Measurements from ENCODE around the gene MAN1A2.

Gene MAN1A2

DNA sequence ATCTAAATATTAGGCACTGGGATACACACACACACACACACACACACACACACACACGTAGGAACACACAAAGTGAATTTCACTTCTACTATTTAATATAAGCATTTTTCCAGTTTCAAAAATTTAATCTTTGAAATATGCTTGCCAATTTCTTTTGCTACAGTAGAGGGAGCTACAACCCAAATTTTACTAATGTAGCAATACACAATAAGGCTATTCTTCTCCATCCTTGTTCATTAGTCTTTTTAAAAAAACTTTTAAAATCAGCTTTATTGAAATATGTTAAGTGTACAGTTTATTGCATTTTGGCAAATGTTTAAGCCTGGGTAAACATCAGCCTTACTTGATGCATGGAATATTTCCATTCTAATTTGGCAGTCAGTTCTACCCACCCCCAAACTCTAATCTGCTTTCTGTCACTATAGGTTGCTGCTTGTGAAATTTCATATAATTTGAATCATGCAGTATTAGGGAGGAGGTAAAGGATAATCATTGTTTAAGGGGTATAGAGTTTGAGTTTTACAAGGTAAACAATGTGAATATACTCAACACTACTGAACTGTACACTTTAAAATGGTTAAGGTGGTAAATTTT, 145.6 kb downstream of the MAN1A2 start:
- DNase-seq (ENCODE audit: low read depth), result peak; percentile 20
- TF ChIP-seq, protein P1, sequence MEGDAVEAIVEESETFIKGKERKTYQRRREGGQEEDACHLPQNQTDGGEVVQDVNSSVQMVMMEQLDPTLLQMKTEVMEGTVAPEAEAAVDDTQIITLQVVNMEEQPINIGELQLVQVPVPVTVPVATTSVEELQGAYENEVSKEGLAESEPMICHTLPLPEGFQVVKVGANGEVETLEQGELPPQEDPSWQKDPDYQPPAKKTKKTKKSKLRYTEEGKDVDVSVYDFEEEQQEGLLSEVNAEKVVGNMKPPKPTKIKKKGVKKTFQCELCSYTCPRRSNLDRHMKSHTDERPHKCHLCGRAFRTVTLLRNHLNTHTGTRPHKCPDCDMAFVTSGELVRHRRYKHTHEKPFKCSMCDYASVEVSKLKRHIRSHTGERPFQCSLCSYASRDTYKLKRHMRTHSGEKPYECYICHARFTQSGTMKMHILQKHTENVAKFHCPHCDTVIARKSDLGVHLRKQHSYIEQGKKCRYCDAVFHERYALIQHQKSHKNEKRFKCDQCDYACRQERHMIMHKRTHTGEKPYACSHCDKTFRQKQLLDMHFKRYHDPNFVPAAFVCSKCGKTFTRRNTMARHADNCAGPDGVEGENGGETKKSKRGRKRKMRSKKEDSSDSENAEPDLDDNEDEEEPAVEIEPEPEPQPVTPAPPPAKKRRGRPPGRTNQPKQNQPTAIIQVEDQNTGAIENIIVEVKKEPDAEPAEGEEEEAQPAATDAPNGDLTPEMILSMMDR (IDR thresholded peaks at IDR 0.05; ENCODE audit: low read depth, low read length, missing control alignments), result peak; percentile 31
- in situ Hi-C loops (cut with HindIII; ENCODE audit: low sequenced_read_pairs), result no loop called here
- no peak overlapping the region for H3K4me3 ChIP-seq (ENCODE audit: low read depth, low read length)

DNA sequence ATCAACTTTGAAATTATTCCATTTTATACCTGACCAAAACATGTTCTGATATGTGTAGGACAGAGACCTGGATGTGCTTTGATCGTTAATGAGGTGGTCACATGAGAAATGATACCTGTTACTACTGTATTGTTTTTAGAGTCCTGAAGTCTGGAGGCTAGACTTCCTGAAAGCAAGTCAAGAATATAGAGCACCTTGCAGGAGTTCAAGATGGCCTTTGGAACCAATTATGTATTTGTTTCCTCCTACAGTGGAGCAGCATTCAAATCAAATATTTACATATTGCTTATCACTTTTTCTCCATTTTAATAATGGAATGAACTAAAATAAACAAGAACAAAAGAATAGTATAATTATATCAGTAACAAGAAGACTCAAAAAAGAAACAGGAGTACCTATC, 155.9 kb downstream of the MAN1A2 start:
- in situ Hi-C loops (cut with HindIII; ENCODE audit: low sequenced_read_pairs), result no loop called here
- TF ChIP-seq, protein P1 (IDR thresholded peaks at IDR 0.05; ENCODE audit: low read depth, low read length, missing control alignments), result no peak
- DNase-seq (ENCODE audit: low read depth), result no peak
- H3K4me3 ChIP-seq (ENCODE audit: low read depth, low read length), result no peak overlapping the region

DNA sequence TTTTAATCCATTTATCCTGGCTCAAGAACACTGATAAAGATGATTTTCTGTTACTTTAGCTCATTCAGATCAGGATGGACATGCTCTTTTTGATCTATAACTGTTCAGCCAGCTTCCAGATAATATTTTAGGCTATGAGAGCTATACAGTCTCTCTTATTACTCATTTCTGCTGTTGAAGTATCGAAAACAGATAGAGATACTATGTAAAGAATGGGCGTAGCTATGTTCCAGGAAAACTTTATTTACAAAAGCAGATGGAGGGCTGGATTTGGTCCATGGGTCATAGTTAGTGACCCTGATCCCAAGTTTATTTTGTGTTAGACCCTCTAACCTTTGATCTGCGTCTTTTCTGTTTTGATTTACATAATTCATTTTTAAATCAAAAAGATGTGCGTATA, 159.8 kb downstream of the MAN1A2 start:
- H3K4me3 ChIP-seq (ENCODE audit: low read depth, low read length), result no peak overlapping the region
- in situ Hi-C loops (cut with HindIII; ENCODE audit: low sequenced_read_pairs), result loop anchor here (25.0 kb wide), 1 partner anchor 360 kb away; no protein-coding TSS in a partner anchor
- TF ChIP-seq, protein P1 (IDR thresholded peaks at IDR 0.05; ENCODE audit: low read depth, low read length, missing control alignments), result no peak
- no peak for DNase-seq (ENCODE audit: low read depth)

DNA sequence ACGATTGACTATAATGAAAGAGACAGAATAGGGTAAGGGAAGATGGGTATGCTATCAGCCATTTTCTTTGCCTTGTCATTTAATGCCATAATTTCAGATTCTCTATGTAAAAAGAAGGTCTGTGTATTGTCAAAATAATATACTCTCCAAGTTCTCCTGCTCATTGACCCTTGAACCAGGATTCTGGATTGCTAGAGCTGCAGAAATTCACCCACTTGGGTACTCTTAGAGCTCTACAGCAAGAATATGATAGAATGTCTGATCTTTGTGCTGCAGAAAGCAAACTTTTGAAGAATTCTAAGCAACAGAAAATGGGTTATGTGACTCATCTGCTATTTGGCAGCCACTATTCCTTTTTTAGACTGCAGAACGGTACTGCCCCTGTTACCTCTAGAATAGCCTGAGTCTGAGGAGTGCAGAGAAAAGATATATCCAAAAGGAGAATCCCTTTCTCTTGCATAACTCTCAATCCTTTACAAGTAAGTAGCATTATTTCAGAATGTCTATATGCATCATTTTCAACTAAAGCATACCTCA, 160.4 kb downstream of the MAN1A2 start:
- peak; percentile 16 for DNase-seq (ENCODE audit: low read depth)
- in situ Hi-C loops (cut with HindIII; ENCODE audit: low sequenced_read_pairs), result loop anchor here (25.0 kb wide), 1 partner anchor 360 kb away; no protein-coding TSS in a partner anchor
- TF ChIP-seq, protein P1 (IDR thresholded peaks at IDR 0.05; ENCODE audit: low read depth, low read length, missing control alignments), result no peak
- no peak overlapping the region for H3K4me3 ChIP-seq (ENCODE audit: low read depth, low read length)

DNA sequence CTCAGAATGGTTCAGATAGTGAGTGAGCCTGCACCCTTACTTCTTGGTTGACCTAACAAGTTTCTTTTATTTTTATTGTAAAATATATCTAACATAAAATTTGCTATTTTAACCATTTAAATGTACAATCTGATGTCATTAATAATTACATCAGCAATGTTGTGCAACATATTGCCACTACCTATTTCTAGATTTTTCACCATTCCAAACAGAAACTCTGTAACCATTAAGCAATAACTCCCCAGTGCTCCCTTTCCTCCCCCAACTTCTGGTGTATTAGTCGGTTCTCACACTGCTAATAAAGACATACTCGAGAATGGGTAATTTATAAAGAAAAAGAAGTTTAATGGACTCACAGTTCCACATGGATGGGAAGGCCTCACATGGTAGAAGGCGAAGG, 162.4 kb downstream of the MAN1A2 start:
- no peak overlapping the region for H3K4me3 ChIP-seq (ENCODE audit: low read depth, low read length)
- no peak for DNase-seq (ENCODE audit: low read depth)
- in situ Hi-C loops (cut with HindIII; ENCODE audit: low sequenced_read_pairs), result loop anchor here (25.0 kb wide), 1 partner anchor 358 kb away; no protein-coding TSS in a partner anchor
- TF ChIP-seq, protein P1 (IDR thresholded peaks at IDR 0.05; ENCODE audit: low read depth, low read length, missing control alignments), result no peak

DNA sequence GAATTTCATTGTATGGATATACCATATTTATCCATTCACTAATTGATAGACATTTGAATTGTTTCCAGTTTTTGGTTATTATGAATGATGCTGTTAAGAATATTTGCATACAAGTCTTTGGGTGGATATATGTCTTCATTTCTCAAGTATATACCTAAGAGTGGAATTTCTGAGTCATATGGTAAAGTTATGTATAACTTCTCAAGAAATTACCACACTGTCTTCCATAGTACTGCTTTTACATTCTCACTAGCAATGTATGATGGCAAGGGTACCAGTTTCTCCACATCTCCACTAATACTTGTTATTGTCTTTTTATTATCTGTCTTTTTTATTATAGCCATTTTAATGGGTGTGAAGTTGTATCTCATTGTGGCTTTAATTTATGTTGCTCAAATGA, 164.0 kb downstream of the MAN1A2 start:
- no peak overlapping the region for H3K4me3 ChIP-seq (ENCODE audit: low read depth, low read length)
- DNase-seq (ENCODE audit: low read depth), result no peak
- in situ Hi-C loops (cut with HindIII; ENCODE audit: low sequenced_read_pairs), result loop anchor here (25.0 kb wide), 1 partner anchor 356 kb away; no protein-coding TSS in a partner anchor
- TF ChIP-seq, protein P1 (IDR thresholded peaks at IDR 0.05; ENCODE audit: low read depth, low read length, missing control alignments), result no peak

Data from astrocyte of the cerebellum (primary cell).